Measurements from ENCODE around the gene LIMCH1. TPM values are rescaled to one million over a fixed set of nuclear protein-coding genes. Genes with fewer than 3 reads are reported as not detected.

The LIMCH1 gene
- total and polyA plus RNA-seq, 2 of the 8 experiments (the other 6 are each of a cell fraction or from before 2014, with no cell fraction given) = 2.7 to 3.0 TPM

GRCh38 chr4:41561244-41561643 is 23.3 kb downstream of the LIMCH1 start (continued):
- TF ChIP-seq TEAD4 (IDR thresholded peaks at IDR 0.05; ENCODE audit: low read depth, low read length) = no peak
- no peak for TF ChIP-seq CBX8 (IDR thresholded peaks at IDR 0.05; ENCODE audit: borderline replicate concordance, low read depth, low read length)
- TF ChIP-seq CTBP2 (IDR thresholded peaks at IDR 0.05; ENCODE audit: borderline replicate concordance, insufficient read depth, insufficient read length, low read length) = no peak
- no peak for TF ChIP-seq HDAC2 (IDR thresholded peaks at IDR 0.05; ENCODE audit: borderline replicate concordance in 1 of 2, low read depth in 2 of 2, low read length in 2 of 2)
- no peak for TF ChIP-seq TAF1 (IDR thresholded peaks at IDR 0.05; ENCODE audit: low read depth, low read length)
- TF ChIP-seq BCL11A (IDR thresholded peaks at IDR 0.05; ENCODE audit: low read depth in 2 of 2, low read length in 2 of 2) = no peak
- no peak for TF ChIP-seq NRF1 (IDR thresholded peaks at IDR 0.05; ENCODE audit: low read depth, low read length)
- no peak for TF ChIP-seq SP1 (IDR thresholded peaks at IDR 0.05; ENCODE audit: low read depth, low read length)
- TF ChIP-seq CEBPB (IDR thresholded peaks at IDR 0.05; ENCODE audit: low read depth, low read length) = no peak
- no peak for TF ChIP-seq GTF2F1 (IDR thresholded peaks at IDR 0.05; ENCODE audit: borderline replicate concordance, low read depth, low read length)
